Measurements from ENCODE around the gene RNF212. TPM values are rescaled to one million over a fixed set of nuclear protein-coding genes. Genes with fewer than 3 reads are reported as not detected.
A peak's percentile ranks its signal among the peaks of the same experiment; 100 is the strongest.

The RNF212 gene
- total and polyA plus RNA-seq, 2 of the 13 experiments (the other 11 are each of a cell fraction or from before 2014, with no cell fraction given): not detected

DNA sequence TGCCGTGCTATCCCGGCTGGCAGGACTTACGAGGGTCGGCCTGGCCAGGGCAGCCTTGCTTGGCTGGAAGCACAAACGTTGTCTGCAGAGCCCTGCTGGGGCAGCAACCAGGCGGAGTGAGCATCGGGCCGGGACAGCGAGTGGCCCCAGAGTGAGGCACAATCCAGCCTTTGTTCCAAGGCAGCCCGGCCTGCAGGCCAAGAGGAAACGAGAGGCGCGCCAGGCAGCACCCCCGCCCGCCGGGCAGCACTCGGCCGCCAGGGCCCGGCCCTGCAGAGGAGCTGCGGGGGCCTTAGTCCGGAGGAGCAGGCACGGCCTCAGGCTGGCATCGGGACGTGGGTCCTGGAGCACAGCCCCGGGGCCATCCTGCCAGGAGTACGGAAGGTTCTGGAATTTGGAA is 77.9 kb downstream of the RNF212 start (continued):
- TF ChIP-seq, protein P1, sequence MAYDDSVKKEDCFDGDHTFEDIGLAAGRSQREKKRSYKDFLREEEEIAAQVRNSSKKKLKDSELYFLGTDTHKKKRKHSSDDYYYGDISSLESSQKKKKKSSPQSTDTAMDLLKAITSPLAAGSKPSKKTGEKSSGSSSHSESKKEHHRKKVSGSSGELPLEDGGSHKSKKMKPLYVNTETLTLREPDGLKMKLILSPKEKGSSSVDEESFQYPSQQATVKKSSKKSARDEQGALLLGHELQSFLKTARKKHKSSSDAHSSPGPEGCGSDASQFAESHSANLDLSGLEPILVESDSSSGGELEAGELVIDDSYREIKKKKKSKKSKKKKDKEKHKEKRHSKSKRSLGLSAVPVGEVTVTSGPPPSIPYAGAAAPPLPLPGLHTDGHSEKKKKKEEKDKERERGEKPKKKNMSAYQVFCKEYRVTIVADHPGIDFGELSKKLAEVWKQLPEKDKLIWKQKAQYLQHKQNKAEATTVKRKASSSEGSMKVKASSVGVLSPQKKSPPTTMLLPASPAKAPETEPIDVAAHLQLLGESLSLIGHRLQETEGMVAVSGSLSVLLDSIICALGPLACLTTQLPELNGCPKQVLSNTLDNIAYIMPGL (CRISPR knock-in tag; IDR thresholded peaks at IDR 0.05; ENCODE audit: borderline replicate concordance in 1 of 2, low read depth in 1 of 2): no peak
- TF ChIP-seq, protein P2, sequence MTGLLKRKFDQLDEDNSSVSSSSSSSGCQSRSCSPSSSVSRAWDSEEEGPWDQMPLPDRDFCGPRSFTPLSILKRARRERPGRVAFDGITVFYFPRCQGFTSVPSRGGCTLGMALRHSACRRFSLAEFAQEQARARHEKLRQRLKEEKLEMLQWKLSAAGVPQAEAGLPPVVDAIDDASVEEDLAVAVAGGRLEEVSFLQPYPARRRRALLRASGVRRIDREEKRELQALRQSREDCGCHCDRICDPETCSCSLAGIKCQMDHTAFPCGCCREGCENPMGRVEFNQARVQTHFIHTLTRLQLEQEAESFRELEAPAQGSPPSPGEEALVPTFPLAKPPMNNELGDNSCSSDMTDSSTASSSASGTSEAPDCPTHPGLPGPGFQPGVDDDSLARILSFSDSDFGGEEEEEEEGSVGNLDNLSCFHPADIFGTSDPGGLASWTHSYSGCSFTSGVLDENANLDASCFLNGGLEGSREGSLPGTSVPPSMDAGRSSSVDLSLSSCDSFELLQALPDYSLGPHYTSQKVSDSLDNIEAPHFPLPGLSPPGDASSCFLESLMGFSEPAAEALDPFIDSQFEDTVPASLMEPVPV (CRISPR knock-in tag; IDR thresholded peaks at IDR 0.05): no peak
- TF ChIP-seq MYNN (CRISPR knock-in tag; IDR thresholded peaks at IDR 0.05; ENCODE audit: low read depth): no peak
- TF ChIP-seq, protein P3, sequence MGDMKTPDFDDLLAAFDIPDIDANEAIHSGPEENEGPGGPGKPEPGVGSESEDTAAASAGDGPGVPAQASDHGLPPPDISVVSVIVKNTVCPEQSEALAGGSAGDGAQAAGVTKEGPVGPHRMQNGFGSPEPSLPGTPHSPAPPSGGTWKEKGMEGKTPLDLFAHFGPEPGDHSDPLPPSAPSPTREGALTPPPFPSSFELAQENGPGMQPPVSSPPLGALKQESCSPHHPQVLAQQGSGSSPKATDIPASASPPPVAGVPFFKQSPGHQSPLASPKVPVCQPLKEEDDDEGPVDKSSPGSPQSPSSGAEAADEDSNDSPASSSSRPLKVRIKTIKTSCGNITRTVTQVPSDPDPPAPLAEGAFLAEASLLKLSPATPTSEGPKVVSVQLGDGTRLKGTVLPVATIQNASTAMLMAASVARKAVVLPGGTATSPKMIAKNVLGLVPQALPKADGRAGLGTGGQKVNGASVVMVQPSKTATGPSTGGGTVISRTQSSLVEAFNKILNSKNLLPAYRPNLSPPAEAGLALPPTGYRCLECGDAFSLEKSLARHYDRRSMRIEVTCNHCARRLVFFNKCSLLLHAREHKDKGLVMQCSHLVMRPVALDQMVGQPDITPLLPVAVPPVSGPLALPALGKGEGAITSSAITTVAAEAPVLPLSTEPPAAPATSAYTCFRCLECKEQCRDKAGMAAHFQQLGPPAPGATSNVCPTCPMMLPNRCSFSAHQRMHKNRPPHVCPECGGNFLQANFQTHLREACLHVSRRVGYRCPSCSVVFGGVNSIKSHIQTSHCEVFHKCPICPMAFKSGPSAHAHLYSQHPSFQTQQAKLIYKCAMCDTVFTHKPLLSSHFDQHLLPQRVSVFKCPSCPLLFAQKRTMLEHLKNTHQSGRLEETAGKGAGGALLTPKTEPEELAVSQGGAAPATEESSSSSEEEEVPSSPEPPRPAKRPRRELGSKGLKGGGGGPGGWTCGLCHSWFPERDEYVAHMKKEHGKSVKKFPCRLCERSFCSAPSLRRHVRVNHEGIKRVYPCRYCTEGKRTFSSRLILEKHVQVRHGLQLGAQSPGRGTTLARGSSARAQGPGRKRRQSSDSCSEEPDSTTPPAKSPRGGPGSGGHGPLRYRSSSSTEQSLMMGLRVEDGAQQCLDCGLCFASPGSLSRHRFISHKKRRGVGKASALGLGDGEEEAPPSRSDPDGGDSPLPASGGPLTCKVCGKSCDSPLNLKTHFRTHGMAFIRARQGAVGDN (CRISPR knock-in tag; IDR thresholded peaks at IDR 0.05): peak; percentile 57
- TF ChIP-seq, protein P4, sequence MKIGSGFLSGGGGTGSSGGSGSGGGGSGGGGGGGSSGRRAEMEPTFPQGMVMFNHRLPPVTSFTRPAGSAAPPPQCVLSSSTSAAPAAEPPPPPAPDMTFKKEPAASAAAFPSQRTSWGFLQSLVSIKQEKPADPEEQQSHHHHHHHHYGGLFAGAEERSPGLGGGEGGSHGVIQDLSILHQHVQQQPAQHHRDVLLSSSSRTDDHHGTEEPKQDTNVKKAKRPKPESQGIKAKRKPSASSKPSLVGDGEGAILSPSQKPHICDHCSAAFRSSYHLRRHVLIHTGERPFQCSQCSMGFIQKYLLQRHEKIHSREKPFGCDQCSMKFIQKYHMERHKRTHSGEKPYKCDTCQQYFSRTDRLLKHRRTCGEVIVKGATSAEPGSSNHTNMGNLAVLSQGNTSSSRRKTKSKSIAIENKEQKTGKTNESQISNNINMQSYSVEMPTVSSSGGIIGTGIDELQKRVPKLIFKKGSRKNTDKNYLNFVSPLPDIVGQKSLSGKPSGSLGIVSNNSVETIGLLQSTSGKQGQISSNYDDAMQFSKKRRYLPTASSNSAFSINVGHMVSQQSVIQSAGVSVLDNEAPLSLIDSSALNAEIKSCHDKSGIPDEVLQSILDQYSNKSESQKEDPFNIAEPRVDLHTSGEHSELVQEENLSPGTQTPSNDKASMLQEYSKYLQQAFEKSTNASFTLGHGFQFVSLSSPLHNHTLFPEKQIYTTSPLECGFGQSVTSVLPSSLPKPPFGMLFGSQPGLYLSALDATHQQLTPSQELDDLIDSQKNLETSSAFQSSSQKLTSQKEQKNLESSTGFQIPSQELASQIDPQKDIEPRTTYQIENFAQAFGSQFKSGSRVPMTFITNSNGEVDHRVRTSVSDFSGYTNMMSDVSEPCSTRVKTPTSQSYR (CRISPR knock-in tag; IDR thresholded peaks at IDR 0.05; ENCODE audit: borderline replicate concordance): no peak
- TF ChIP-seq, protein P5, sequence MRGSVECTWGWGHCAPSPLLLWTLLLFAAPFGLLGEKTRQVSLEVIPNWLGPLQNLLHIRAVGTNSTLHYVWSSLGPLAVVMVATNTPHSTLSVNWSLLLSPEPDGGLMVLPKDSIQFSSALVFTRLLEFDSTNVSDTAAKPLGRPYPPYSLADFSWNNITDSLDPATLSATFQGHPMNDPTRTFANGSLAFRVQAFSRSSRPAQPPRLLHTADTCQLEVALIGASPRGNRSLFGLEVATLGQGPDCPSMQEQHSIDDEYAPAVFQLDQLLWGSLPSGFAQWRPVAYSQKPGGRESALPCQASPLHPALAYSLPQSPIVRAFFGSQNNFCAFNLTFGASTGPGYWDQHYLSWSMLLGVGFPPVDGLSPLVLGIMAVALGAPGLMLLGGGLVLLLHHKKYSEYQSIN (CRISPR knock-in tag; IDR thresholded peaks at IDR 0.05; ENCODE audit: borderline replicate concordance): no peak
- no peak for TF ChIP-seq ZNF326 (CRISPR knock-in tag; IDR thresholded peaks at IDR 0.05; ENCODE audit: borderline replicate concordance)
- no peak for TF ChIP-seq ZNF619 (CRISPR knock-in tag; IDR thresholded peaks at IDR 0.05)
- peak; percentile 56; the same call in 1 of the 2 replicates for TF ChIP-seq GABPB1 (CRISPR knock-in tag; IDR thresholded peaks at IDR 0.05)
- TF ChIP-seq, protein P6, sequence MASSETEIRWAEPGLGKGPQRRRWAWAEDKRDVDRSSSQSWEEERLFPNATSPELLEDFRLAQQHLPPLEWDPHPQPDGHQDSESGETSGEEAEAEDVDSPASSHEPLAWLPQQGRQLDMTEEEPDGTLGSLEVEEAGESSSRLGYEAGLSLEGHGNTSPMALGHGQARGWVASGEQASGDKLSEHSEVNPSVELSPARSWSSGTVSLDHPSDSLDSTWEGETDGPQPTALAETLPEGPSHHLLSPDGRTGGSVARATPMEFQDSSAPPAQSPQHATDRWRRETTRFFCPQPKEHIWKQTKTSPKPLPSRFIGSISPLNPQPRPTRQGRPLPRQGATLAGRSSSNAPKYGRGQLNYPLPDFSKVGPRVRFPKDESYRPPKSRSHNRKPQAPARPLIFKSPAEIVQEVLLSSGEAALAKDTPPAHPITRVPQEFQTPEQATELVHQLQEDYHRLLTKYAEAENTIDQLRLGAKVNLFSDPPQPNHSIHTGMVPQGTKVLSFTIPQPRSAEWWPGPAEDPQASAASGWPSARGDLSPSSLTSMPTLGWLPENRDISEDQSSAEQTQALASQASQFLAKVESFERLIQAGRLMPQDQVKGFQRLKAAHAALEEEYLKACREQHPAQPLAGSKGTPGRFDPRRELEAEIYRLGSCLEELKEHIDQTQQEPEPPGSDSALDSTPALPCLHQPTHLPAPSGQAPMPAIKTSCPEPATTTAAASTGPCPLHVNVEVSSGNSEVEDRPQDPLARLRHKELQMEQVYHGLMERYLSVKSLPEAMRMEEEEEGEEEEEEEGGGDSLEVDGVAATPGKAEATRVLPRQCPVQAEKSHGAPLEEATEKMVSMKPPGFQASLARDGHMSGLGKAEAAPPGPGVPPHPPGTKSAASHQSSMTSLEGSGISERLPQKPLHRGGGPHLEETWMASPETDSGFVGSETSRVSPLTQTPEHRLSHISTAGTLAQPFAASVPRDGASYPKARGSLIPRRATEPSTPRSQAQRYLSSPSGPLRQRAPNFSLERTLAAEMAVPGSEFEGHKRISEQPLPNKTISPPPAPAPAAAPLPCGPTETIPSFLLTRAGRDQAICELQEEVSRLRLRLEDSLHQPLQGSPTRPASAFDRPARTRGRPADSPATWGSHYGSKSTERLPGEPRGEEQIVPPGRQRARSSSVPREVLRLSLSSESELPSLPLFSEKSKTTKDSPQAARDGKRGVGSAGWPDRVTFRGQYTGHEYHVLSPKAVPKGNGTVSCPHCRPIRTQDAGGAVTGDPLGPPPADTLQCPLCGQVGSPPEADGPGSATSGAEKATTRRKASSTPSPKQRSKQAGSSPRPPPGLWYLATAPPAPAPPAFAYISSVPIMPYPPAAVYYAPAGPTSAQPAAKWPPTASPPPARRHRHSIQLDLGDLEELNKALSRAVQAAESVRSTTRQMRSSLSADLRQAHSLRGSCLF (CRISPR knock-in tag; IDR thresholded peaks at IDR 0.05; ENCODE audit: borderline replicate concordance): no peak
- no peak for TF ChIP-seq ZIK1 (CRISPR knock-in tag; IDR thresholded peaks at IDR 0.05; ENCODE audit: borderline replicate concordance, low read depth)

All from HepG2 (cell line).